ENCODE data around the gene HNRNPU. TPM values are rescaled to one million over a fixed set of nuclear protein-coding genes. Genes with fewer than 3 reads are reported as not detected.
A peak's percentile ranks its signal among the peaks of the same experiment; 100 is the strongest.

Gene HNRNPU
- total and polyA plus RNA-seq, 2 of the 13 experiments (the other 11 are each of a cell fraction or from before 2014, with no cell fraction given) = 101 to 508 TPM

- TF ChIP-seq RFX1 (IDR thresholded peaks at IDR 0.05) = no peak
- TF ChIP-seq POLR2G (IDR thresholded peaks at IDR 0.05; ENCODE audit: low read depth, low read length) = peak; percentile 47; the same call in 1 of the 2 replicates
- TF ChIP-seq KLF16 (CRISPR knock-in tag; IDR thresholded peaks at IDR 0.05) = no peak
- peak; percentile 61; the same call in 1 of the 2 replicates for TF ChIP-seq POLR2AphosphoS2 (IDR thresholded peaks at IDR 0.05; ENCODE audit: low read depth, low read length)
- no peak for TF ChIP-seq FLYWCH1 (CRISPR knock-in tag; IDR thresholded peaks at IDR 0.05)
- FAIRE-seq = no peak
- Histone ChIP-seq H3K4me3 (replicated peaks in 1 of 3; ENCODE audit: insufficient read depth in 1 of 3, low read depth in 2 of 3, low read length in 3 of 3) (no peak overlapping the region), H4K20me1 (ENCODE audit: insufficient read depth, low read length) (peaks cover 5% of the 10 kb centered on the region; the same call in 1 of the 2 replicates), H3K27ac (ENCODE audit: extremely low read length, insufficient read depth, low read length) (no peak overlapping the region), H3K4me2 (ENCODE audit: low read depth, low read length) (no peak overlapping the region), H3K27me3 (ENCODE audit: control insufficient read depth in 1 of 2, insufficient read depth in 2 of 2, low read length in 2 of 2) (no peaks in the 10 kb centered on the region), H3K36me3 (replicated peaks in 1 of 2; ENCODE audit: control insufficient read depth in 1 of 2, insufficient read depth in 2 of 2, low read length in 2 of 2) (peaks cover 6 to 35% of the 10 kb centered on the region in 2 experiments), H3K9ac (ENCODE audit: insufficient read depth, low read depth, low read length) (no peak overlapping the region), H3K79me2 (ENCODE audit: insufficient read depth, low read length) (peaks cover 8% of the 10 kb centered on the region), H2AFZ (ENCODE audit: low read length) (no peak overlapping the region), H3K4me1 (ENCODE audit: insufficient read depth, low read length) (peaks cover 20% of the 10 kb centered on the region), H3K9me3 (ENCODE audit: low read length) (no peaks in the 10 kb centered on the region)
- ChIA-PET POLR2A (no interaction called here), CTCF (ENCODE audit: low intra/inter-chr PET ratio, low total read pairs) (no interaction called here)
- in situ Hi-C loops (cut with HindIII; ENCODE audit: extremely low pct_ligation_motif_present, low pct_unique_long_range_greater_than_20kb) (no loop called here), intact Hi-C loops (cut with micrococcal nuclease; ENCODE audit: unreplicated experiment) (no loop called here)
- DNase-seq (ENCODE audit: low spot score) = no peak
- no TSS peak for BruUV-seq (replicated peaks)
- 97% methylated on average over 6 of the region's 6 CpGs for WGBS (ENCODE audit: low lambda C conversion rate)
- ATAC-seq = no peak
Observed at GRCh38 chr1:244846653-244847052, 17.7 kb downstream of the HNRNPU start.

- in situ Hi-C loops (cut with HindIII; ENCODE audit: extremely low pct_ligation_motif_present, low pct_unique_long_range_greater_than_20kb) (no loop called here), intact Hi-C loops (cut with micrococcal nuclease; ENCODE audit: unreplicated experiment) (no loop called here)
- CTCF ChIA-PET (ENCODE audit: low intra/inter-chr PET ratio, low total read pairs) = no interaction called here
- FAIRE-seq (no peak), ATAC-seq (no peak), DNase-seq (ENCODE audit: low spot score) (no peak)
- Histone ChIP-seq H3K79me2 (ENCODE audit: insufficient read depth, low read length) (peaks cover 31% of the 10 kb centered on the region), H3K9me3 (ENCODE audit: low read length) (no peaks in the 10 kb centered on the region), H3K4me3 (replicated peaks in 1 of 3; ENCODE audit: insufficient read depth in 1 of 3, low read depth in 2 of 3, low read length in 3 of 3) (no peak overlapping the region), H3K9ac (ENCODE audit: insufficient read depth, low read depth, low read length) (no peak overlapping the region), H4K20me1 (ENCODE audit: insufficient read depth, low read length) (peaks cover 27% of the 10 kb centered on the region), H3K36me3 (replicated peaks in 1 of 2; ENCODE audit: control insufficient read depth in 1 of 2, insufficient read depth in 2 of 2, low read length in 2 of 2) (peaks cover 6 to 33% of the 10 kb centered on the region in 2 experiments), H3K27ac (ENCODE audit: extremely low read length, insufficient read depth, low read length) (no peak overlapping the region), H3K27me3 (ENCODE audit: control insufficient read depth in 1 of 2, insufficient read depth in 2 of 2, low read length in 2 of 2) (no peaks in the 10 kb centered on the region), H3K4me2 (ENCODE audit: low read depth, low read length) (no peak overlapping the region), H2AFZ (ENCODE audit: low read length) (no peak overlapping the region), H3K4me1 (ENCODE audit: insufficient read depth, low read length) (peaks cover 32% of the 10 kb centered on the region)
- WGBS (ENCODE audit: low lambda C conversion rate) = 94% methylated on average over 13 of the region's 13 CpGs
- BruUV-seq (replicated peaks) = no TSS peak
- POLR2A ChIA-PET = interaction anchor here (1.3 kb wide), 1 partner anchor 9 kb away, joined by 4 read pairs; no protein-coding TSS in a partner anchor
- no peak for TF ChIP-seq TGIF2 (CRISPR knock-in tag; IDR thresholded peaks at IDR 0.05)
- no peak for TF ChIP-seq ZNF451 (CRISPR knock-in tag; IDR thresholded peaks at IDR 0.05)
- TF ChIP-seq ZBTB10 (CRISPR knock-in tag; IDR thresholded peaks at IDR 0.05; ENCODE audit: borderline replicate concordance) = no peak
- TF ChIP-seq POLR2A (IDR thresholded peaks at IDR 0.05; ENCODE audit: insufficient read depth in 1 of 2, low read depth in 2 of 2, low read length in 2 of 2) = peak in 1 of 2 experiments; percentile 33; a peak in 1 of 4 replicates
- TF ChIP-seq AGO2 (optimal IDR thresholded peaks at IDR 0.05; ENCODE audit: low read depth, low read length) = peak; percentile 79
- TF ChIP-seq ZBTB14 (CRISPR knock-in tag; IDR thresholded peaks at IDR 0.05) = no peak
- TF ChIP-seq KLF12 (CRISPR knock-in tag; IDR thresholded peaks at IDR 0.05; ENCODE audit: borderline replicate concordance) = no peak
- TF ChIP-seq AGO1 (IDR thresholded peaks at IDR 0.05; ENCODE audit: low read depth, low read length, poor library complexity, severe bottlenecking) = peak; percentile 86
- TF ChIP-seq RBM22 (optimal IDR thresholded peaks at IDR 0.05; ENCODE audit: low read length) = peak; percentile 92
- peak; percentile 76 for TF ChIP-seq POLR2G (IDR thresholded peaks at IDR 0.05; ENCODE audit: low read depth, low read length)
Observed at GRCh38 chr1:244844155-244845121, 19.9 kb downstream of the HNRNPU start.

Measured in HepG2 (cell line).